GM19240 (cell line): ENCODE measurements around the gene C1GALT1.

Experiments
- DNase-seq: peaks from one replicate; pipeline ENCODE4 v3.0.0; 2011; ENCODE audit warnings: low spot score; ENCODE audit not compliant: insufficient read length

The C1GALT1 gene

DNA sequence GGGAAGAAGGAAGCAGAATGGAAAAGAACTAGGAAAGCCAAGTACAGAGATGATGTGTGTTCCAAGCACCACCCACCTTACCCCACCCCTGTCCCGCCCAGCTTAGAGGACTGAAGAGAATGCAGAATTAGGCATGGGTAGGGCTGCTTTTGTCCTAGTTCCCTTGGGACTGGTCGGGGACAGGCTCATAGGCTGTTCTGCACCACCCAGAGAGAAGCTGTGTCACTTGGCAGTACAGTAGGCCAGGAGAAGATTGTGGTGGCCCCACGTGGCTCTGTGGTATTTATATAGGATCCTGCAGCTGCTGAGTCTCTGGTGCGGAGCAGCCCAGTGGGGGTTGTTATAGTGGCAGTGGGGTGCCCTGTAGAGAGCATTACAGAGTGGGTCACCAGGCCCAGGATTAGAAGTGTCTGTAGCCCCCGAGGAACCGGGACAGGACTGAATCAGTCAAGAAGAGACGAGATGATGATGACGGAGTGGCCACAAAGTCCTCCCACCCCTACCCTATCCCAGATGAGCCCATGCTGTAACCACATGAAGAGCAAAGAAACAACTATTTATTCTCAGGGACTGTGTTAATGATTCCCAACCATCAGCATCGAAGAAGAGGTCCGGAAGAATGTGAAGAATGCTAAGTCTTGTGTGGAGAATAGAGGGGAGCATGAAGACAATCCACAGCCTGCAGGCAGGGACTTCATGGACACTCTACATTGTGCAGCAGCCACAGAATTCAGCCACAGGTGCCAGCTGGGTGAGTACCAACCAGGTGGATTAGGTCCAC is 88.9 kb downstream of the C1GALT1 start:
- DNase-seq = no peak

- DNase-seq = no peak
Measured at GRCh38 chr7:7272294-7272693, 90.0 kb downstream of the C1GALT1 start.

- DNase-seq = no peak
Measured at GRCh38 chr7:7274782-7275181, 92.4 kb downstream of the C1GALT1 start.

GRCh38 chr7:7276161-7276560 is 93.8 kb downstream of the C1GALT1 start:
- no peak for DNase-seq

DNA sequence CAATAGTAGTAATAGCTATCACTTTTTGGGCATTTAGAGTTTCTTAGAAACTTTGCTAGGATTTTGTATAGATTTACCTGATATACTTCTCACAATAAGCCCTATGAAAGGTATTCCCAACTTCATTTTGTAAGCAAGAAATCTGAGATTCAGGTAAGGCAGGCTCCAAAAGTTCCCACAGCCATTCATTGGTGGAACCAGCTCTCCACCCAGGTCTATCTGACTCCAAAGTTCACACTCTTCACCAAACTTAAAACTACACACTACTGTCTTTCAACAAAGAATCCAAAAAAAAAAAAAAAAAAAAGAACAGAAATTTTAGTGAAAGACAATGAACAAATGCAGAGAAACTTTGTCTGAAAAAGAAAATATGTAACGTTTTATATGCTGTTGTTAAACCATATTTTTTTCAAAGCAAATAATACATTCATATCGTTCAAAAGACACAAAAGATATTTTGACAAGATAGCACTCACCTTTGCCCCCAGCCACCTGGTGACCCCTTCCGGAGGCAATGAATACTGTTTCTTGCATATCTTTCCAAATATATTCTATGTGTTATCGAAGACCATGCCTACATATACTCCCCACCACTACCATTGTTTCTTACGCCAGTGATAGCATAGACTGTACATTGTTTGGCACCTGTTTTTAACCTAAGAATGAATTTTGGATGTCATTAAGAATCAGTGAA is 108.2 kb downstream of the C1GALT1 start:
- no peak for DNase-seq

GRCh38 chr7:7292085-7292484 is 109.7 kb downstream of the C1GALT1 start:
- no peak for DNase-seq

GRCh38 chr7:7292608-7293007 is 110.3 kb downstream of the C1GALT1 start:
- DNase-seq = no peak

GRCh38 chr7:7293092-7293491 is 110.7 kb downstream of the C1GALT1 start:
- DNase-seq = no peak

DNA sequence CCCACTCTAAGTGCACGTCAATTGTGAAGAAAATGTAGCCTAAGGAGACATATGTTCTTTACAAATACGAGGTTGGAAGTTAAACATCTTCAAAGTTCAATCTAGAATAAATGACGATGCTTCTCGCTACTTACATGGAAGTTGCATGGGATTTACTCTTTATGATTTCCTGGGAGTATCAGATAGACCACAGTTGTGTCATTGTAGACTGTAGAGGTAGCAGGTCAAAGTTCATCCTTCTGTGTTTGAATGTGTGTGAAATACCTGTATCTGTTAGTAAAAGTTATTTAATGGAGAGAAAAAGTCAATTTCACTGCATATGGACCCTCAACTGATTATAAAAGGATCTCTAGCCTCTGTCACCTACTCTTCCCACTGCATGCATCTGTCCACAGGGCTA is 112.6 kb downstream of the C1GALT1 start:
- no peak for DNase-seq
